Activated CD4-positive, alpha-beta T cell treated with anti-CD3 and anti-CD28 coated beads, Interleukin-2, amount 10 ng/mL, durations not matched to agents 24 days and 14 days (primary cell): ENCODE results near the gene MEI1. TPM values are rescaled to one million over a fixed set of nuclear protein-coding genes. Genes with fewer than 3 reads are reported as not detected.
A peak's percentile ranks its signal among the peaks of the same experiment; 100 is the strongest.
"Not testable (repeated sequence)": the region's sequence is repeated elsewhere in the genome, so short reads cannot be mapped to it uniquely, and the experiment has no call there.

ENCODE experiments used
- DNase-seq: peaks from one replicate; pipeline ENCODE4 v3.0.0; 2022
- H3K27ac Mint-ChIP-seq: one replicate; pipeline ENCODE4 v1.8.0; 2022; ENCODE audit warnings: mild to moderate bottlenecking, mixed read lengths
- H3K27me3 Mint-ChIP-seq: one replicate; pipeline ENCODE4 v1.8.0; 2022; ENCODE audit warnings: mixed read lengths
- H3K36me3 Mint-ChIP-seq: one replicate; pipeline ENCODE4 v1.8.0; 2022; ENCODE audit warnings: low read depth, mild to moderate bottlenecking, mixed read lengths
- H3K4me1 Mint-ChIP-seq: one replicate; pipeline ENCODE4 v1.8.0; 2021; ENCODE audit warnings: mixed read lengths
- H3K4me3 Mint-ChIP-seq: one replicate; pipeline ENCODE4 v1.8.0; 2022; ENCODE audit warnings: mild to moderate bottlenecking, moderate library complexity, mixed read lengths
- H3K9me3 Mint-ChIP-seq: one replicate; pipeline ENCODE4 v1.8.0; 2021; ENCODE audit warnings: mixed read lengths
- intact Hi-C: fragments of 100-400 bp; cut with micrococcal nuclease; formaldehyde crosslinking; loops from one replicate; pipeline ENCODE4 v1.15.1; 2023
- total RNA-seq: library from RNA; stranded (reverse); gene quantifications from 2 replicates; pipeline ENCODE4 v1.2.3, GENCODE V29; 2022

The MEI1 gene
- total RNA-seq, 1 donor from 2014 or later, result 14.2 TPM

- H3K36me3 Mint-ChIP-seq, H3K4me1 Mint-ChIP-seq, H3K9me3 Mint-ChIP-seq, H3K4me3 Mint-ChIP-seq, DNase-seq, H3K27ac Mint-ChIP-seq, H3K27me3 Mint-ChIP-seq, intact Hi-C loops: not testable (repeated sequence)
Measured at GRCh38 chr22:41733241-41733640, 33.9 kb downstream of the MEI1 start.

DNA sequence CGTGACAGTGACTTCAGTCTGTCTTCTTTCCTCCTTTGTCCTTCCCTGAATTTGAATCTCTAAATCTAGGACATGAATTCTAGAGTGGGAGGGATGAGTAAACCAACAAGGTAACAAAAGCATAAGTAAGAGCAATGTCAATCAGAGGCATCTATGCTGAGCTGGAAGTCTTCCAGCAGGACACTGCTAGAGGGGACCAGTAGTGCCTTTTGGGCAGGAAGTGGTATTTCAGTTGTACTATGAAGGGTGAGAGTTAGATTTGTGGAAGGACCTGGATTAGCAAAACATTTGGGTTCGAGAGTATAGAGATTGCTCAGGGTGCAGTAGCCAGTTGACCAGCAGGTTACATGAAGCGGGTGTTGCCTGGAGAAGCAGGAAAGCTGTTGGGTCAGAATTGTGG, 40.3 kb downstream of the MEI1 start:
- H3K27me3 Mint-ChIP-seq, result peaks cover 15% of the 10 kb centered on the region
- no peaks in the 10 kb centered on the region for H3K9me3 Mint-ChIP-seq
- intact Hi-C loops, result no loop called here
- H3K4me3 Mint-ChIP-seq, result no peak overlapping the region
- peaks cover 4% of the 10 kb centered on the region for H3K4me1 Mint-ChIP-seq
- H3K27ac Mint-ChIP-seq, result no peak overlapping the region
- H3K36me3 Mint-ChIP-seq, result no peaks in the 10 kb centered on the region
- no peak for DNase-seq

DNA sequence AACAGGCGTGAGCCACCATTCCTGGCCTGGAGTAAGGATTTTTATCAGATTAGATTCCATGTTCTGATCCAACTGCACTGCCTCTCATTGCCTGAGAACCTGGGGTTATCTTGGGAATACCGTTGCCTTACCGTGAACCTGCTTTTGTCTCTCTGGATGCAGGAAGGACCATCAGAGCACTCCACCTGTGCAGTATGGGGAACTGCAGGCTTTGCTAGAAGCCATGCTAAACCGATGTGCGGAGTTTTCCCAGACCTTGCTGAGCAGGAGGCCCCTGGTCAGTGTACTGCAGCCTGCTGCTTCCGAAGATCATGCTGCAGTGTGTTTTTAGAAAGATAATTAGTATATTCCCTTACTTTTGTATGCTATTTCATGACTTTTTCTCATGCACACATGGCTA, 43.6 kb downstream of the MEI1 start:
- intact Hi-C loops, result no loop called here
- DNase-seq, result no peak
- H3K4me1 Mint-ChIP-seq, result peaks cover 11% of the 10 kb centered on the region
- no peaks in the 10 kb centered on the region for H3K36me3 Mint-ChIP-seq
- peaks cover 28% of the 10 kb centered on the region for H3K27me3 Mint-ChIP-seq
- no peaks in the 10 kb centered on the region for H3K9me3 Mint-ChIP-seq
- H3K27ac Mint-ChIP-seq, result no peak overlapping the region
- no peak overlapping the region for H3K4me3 Mint-ChIP-seq

GRCh38 chr22:41745968-41746367, 46.7 kb downstream of the MEI1 start:
- no peaks in the 10 kb centered on the region for H3K9me3 Mint-ChIP-seq
- no peak for DNase-seq
- H3K36me3 Mint-ChIP-seq, result no peaks in the 10 kb centered on the region
- no peak overlapping the region for H3K4me3 Mint-ChIP-seq
- intact Hi-C loops, result loop anchor here (2.0 to 5.0 kb wide), 3 partner anchors 56 to 195 kb away; partner anchors contain the start of gene CCDC134
- peaks cover 6% of the 10 kb centered on the region for H3K4me1 Mint-ChIP-seq
- no peak overlapping the region for H3K27ac Mint-ChIP-seq
- H3K27me3 Mint-ChIP-seq, result peaks cover 41% of the 10 kb centered on the region

DNA sequence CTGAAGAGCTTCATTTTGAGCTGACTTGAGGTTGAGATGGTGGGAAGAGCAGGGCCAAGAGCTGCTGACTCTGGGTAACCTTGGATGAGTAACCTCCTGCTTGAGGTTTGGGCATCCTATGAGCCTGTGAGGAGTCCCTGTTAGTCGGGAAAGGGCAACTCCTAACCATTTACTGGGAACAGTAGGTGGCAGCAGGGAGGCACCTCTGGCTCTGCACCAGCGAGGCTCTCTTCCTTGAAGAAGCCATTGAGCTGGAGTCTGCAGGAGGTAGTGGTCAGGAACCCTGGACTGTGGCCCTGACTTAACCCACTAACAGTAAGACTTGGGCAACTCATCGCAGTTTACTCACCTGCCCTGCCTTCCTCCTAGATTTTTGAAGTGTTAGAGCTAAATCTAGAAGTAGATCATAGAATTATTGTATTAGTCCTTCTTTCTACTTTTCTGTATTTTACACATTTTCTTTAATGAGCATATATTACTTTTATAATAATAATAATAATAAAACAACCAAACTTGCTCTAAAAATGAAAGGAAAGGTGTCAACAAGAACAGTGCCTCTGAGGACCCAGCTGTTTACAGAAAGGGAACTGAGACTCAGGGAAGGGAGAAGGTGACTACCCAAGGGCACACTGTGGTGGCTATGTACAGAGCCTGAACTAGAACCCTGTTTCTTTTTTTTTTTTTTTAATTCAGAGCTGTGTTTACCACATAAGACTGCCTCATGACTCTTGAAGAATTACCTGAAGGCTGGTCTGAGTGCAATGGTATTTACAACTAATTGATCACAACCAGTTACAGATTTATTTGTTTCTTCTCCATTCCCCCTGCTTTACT, 47.5 kb downstream of the MEI1 start:
- DNase-seq, result peak; percentile 88
- Mint-ChIP-seq H3K4me1 (peaks cover 6% of the 10 kb centered on the region), H3K27me3 (peaks cover 41% of the 10 kb centered on the region), H3K27ac (no peak overlapping the region), H3K4me3 (no peak overlapping the region), H3K9me3 (no peaks in the 10 kb centered on the region), H3K36me3 (no peaks in the 10 kb centered on the region)
- intact Hi-C loops, result loop anchor here (2.0 to 5.0 kb wide), 3 partner anchors 56 to 194 kb away; partner anchors contain the start of gene CCDC134

GRCh38 chr22:41752011-41752970, 53.0 kb downstream of the MEI1 start:
- no peaks in the 10 kb centered on the region for H3K4me1 Mint-ChIP-seq
- DNase-seq, result no peak
- H3K27ac Mint-ChIP-seq, result peak overlapping the region; percentile 29
- peaks cover 20% of the 10 kb centered on the region for H3K27me3 Mint-ChIP-seq
- no peak overlapping the region for H3K4me3 Mint-ChIP-seq
- no peaks in the 10 kb centered on the region for H3K36me3 Mint-ChIP-seq
- no peaks in the 10 kb centered on the region for H3K9me3 Mint-ChIP-seq
- intact Hi-C loops, result no loop called here

- Mint-ChIP-seq H3K36me3 (no peaks in the 10 kb centered on the region), H3K27ac (no peak overlapping the region), H3K27me3 (peaks cover 14% of the 10 kb centered on the region), H3K4me1 (no peaks in the 10 kb centered on the region), H3K9me3 (no peaks in the 10 kb centered on the region), H3K4me3 (no peak overlapping the region)
- intact Hi-C loops, result no loop called here
- DNase-seq, result no peak
Measured at GRCh38 chr22:41753984-41754383, 54.7 kb downstream of the MEI1 start.

DNA sequence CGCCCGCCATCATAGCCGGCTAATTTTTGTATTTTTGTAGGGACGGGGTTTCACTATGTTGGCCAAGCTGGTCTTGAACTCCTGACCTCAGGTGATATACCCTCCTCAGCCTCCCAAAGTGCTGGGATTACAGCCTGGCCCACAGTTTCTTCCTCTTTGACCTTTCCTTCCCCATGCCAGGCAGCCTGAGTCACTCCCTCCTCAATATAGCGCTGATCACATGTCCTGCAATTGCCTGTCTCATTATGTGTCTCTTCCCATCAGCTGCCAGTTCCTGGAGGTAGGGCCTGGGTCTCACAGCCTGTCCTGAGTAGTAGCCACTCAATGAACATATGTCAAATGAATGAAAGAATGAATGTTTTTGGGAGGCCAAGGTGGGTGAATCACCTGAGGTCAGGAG, 58.2 kb downstream of the MEI1 start:
- Mint-ChIP-seq H3K4me1 (no peaks in the 10 kb centered on the region), H3K36me3 (no peaks in the 10 kb centered on the region), H3K9me3 (no peaks in the 10 kb centered on the region), H3K27me3 (no peaks in the 10 kb centered on the region), H3K4me3 (no peak overlapping the region), H3K27ac (no peak overlapping the region)
- no peak for DNase-seq
- intact Hi-C loops, result no loop called here

DNA sequence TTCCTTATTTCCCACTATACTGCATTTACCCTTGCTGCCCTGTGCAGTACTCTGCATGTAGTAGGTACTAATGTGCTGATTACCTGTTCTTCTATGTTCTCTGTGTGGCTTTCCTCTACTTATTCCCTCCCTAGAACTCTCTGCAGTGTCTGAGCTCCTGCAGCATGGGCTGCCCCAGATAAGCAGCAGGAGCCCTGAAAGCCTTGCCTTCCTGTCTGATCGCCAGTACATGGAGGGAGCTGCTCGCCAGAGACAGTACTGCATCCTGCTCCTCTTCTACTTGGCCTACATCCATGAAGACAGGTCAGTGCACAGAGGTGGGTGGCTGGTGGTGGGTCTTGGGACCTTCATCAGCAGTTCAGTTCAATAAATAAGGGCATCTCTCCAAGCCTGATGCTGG, 58.9 kb downstream of the MEI1 start:
- no peaks in the 10 kb centered on the region for H3K27me3 Mint-ChIP-seq
- no peak overlapping the region for H3K27ac Mint-ChIP-seq
- no peak overlapping the region for H3K4me3 Mint-ChIP-seq
- intact Hi-C loops, result no loop called here
- no peak for DNase-seq
- no peaks in the 10 kb centered on the region for H3K9me3 Mint-ChIP-seq
- H3K36me3 Mint-ChIP-seq, result no peaks in the 10 kb centered on the region
- H3K4me1 Mint-ChIP-seq, result no peaks in the 10 kb centered on the region

GRCh38 chr22:41762980-41763779, 63.9 kb downstream of the MEI1 start:
- no peaks in the 10 kb centered on the region for H3K9me3 Mint-ChIP-seq
- no peaks in the 10 kb centered on the region for H3K27me3 Mint-ChIP-seq
- H3K4me3 Mint-ChIP-seq, result no peak overlapping the region
- H3K4me1 Mint-ChIP-seq, result peaks cover 3% of the 10 kb centered on the region
- intact Hi-C loops, result no loop called here
- H3K27ac Mint-ChIP-seq, result no peak overlapping the region
- peak; percentile 77 for DNase-seq
- H3K36me3 Mint-ChIP-seq, result no peaks in the 10 kb centered on the region

DNA sequence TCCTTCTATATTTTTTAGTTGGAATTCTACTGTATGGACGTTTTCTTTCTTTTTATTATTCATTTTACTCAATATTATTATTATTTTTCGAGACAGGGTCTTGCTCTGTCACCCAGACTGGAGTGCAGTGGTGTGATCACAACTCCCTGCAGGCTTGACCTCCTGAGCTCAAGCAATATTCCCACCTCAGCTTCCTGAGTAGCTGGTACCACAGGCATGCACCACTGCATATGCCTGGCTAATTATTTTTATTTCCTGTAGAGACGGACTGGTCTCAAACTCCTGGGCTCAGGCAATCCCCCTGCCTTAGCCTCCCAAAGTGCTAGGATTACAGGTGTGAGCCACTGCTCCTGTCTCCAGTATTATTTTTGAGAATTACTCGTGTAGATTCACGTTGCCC, 67.2 kb downstream of the MEI1 start:
- no peak for DNase-seq
- intact Hi-C loops, result no loop called here
- Mint-ChIP-seq H3K9me3 (no peaks in the 10 kb centered on the region), H3K27me3 (peaks cover 1% of the 10 kb centered on the region), H3K36me3 (no peaks in the 10 kb centered on the region), H3K4me1 (peaks cover 6% of the 10 kb centered on the region), H3K4me3 (no peak overlapping the region), H3K27ac (no peak overlapping the region)

DNA sequence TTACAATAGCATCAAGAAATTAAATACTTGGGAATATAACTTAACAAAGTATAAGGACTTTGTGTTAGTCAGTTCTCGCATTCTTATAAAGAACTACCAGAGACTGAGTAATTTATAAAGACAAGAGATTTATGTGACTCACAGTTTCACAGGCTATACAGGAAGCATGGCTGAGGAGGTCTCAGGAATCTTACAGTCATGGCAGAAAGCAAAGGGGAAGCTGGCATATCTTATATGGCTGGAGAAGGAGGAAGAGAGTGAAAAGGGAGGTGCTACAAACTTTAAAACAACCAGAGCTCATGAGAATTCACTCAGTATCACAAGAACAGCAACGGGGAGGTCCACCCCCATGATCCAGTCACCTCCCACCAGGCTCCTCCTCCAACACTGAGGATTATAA, 69.1 kb downstream of the MEI1 start:
- H3K27me3 Mint-ChIP-seq, result peaks cover 1% of the 10 kb centered on the region
- no peaks in the 10 kb centered on the region for H3K36me3 Mint-ChIP-seq
- H3K27ac Mint-ChIP-seq, result no peak overlapping the region
- DNase-seq, result no peak
- H3K4me1 Mint-ChIP-seq, result peaks cover 8% of the 10 kb centered on the region
- intact Hi-C loops, result no loop called here
- no peaks in the 10 kb centered on the region for H3K9me3 Mint-ChIP-seq
- H3K4me3 Mint-ChIP-seq, result no peak overlapping the region

DNA sequence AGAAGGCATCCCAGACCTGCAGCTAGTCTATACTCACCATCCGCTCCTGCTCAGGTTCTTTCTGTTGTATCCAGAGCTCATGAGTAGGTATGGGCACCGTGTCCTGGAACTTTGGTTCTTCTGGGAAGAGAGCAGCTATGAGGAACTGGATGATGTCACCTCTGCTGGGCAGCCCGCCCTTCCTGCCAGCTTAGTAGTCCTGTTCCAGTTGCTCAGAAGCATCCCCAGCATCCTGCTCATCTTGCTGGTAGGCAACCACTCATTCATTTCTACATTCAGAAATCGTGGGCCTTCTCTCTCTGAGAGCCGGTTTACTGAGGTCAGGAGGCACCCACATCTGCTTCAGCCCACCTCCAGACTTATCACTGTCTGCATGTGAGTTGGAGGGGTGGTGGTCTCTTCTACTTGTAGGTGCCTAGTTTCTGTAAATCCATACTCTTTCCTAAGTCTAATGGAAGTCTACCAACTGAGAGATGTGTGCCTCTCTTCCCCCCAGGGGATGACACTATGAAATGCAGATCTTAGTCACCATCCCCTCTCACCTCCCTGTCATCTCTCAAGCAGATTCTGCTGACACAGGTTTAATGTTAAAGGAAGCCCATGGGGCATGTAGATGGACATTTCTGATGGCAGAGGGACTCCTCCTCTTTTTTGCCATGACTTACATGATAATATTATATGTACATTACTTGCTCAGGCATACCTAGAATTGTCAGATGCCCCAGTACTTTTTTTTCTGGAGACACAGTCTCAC, 71.6 kb downstream of the MEI1 start:
- Mint-ChIP-seq H3K4me3 (no peak overlapping the region), H3K27me3 (peaks cover 1% of the 10 kb centered on the region), H3K36me3 (no peaks in the 10 kb centered on the region), H3K9me3 (no peaks in the 10 kb centered on the region), H3K4me1 (peaks cover 8% of the 10 kb centered on the region), H3K27ac (no peak overlapping the region)
- DNase-seq, result no peak
- intact Hi-C loops, result no loop called here
